Measurements from ENCODE around the gene TMEM63B. TPM values are rescaled to one million over a fixed set of nuclear protein-coding genes. Genes with fewer than 3 reads are reported as not detected.

The TMEM63B gene
- polyA plus RNA-seq, 3 donors = 1.3 to 25.7 (median 1.9) TPM

GRCh38 chr6:44120692-44121443 lies 6.5 kb upstream of the TMEM63B start:
- H3K79me2 ChIP-seq (ENCODE audit: insufficient read depth, low read length) = peaks cover 98% of the 10 kb centered on the region
- H2AFZ ChIP-seq (ENCODE audit: insufficient read depth, low read depth, low read length, poor library complexity, severe bottlenecking) = no peak overlapping the region
- no peak overlapping the region for H3K4me3 Mint-ChIP-seq
- peaks cover 99% of the 10 kb centered on the region for H4K20me1 ChIP-seq (ENCODE audit: insufficient read depth, low read length)
- H3K36me3 ChIP-seq (replicated peaks in 1 of 2; ENCODE audit: control insufficient read depth in 1 of 2, insufficient read depth in 2 of 2, low read length in 2 of 2) = peaks cover 6 to 14% of the 10 kb centered on the region in 2 donors
- intact Hi-C loops (cut with micrococcal nuclease) = no loop called here
- H3K4me2 ChIP-seq (replicated peaks; ENCODE audit: extremely low read depth, low read length, poor library complexity, severe bottlenecking) = no peak overlapping the region
- H3K9me3 Mint-ChIP-seq = no peaks in the 10 kb centered on the region
- H3K36me3 Mint-ChIP-seq = peaks cover 27 to 31% of the 10 kb centered on the region in 2 donors
- TF ChIP-seq, protein P1, sequence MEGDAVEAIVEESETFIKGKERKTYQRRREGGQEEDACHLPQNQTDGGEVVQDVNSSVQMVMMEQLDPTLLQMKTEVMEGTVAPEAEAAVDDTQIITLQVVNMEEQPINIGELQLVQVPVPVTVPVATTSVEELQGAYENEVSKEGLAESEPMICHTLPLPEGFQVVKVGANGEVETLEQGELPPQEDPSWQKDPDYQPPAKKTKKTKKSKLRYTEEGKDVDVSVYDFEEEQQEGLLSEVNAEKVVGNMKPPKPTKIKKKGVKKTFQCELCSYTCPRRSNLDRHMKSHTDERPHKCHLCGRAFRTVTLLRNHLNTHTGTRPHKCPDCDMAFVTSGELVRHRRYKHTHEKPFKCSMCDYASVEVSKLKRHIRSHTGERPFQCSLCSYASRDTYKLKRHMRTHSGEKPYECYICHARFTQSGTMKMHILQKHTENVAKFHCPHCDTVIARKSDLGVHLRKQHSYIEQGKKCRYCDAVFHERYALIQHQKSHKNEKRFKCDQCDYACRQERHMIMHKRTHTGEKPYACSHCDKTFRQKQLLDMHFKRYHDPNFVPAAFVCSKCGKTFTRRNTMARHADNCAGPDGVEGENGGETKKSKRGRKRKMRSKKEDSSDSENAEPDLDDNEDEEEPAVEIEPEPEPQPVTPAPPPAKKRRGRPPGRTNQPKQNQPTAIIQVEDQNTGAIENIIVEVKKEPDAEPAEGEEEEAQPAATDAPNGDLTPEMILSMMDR (IDR thresholded peaks at IDR 0.05) = no peak
- H3K4me3 ChIP-seq (replicated peaks in 1 of 3; ENCODE audit: low read depth in 2 of 3, low read length in 3 of 3) = no peak overlapping the region
- H3K4me1 ChIP-seq (ENCODE audit: control insufficient read depth in 1 of 2, insufficient read depth in 2 of 2, low read length in 2 of 2) = peaks cover 36 to 47% of the 10 kb centered on the region in 2 donors
- DNase-seq = no peak
- H3K9me3 ChIP-seq (replicated peaks in 1 of 2; ENCODE audit: control insufficient read depth in 1 of 2, insufficient read depth in 1 of 2, low read length in 2 of 2) = no peaks in the 10 kb centered on the region
- peaks cover 0 to 2% (median 0%) of the 10 kb centered on the region in 3 donors for H3K27me3 Mint-ChIP-seq (ENCODE audit: low read depth in 3 of 3)
- H3K27me3 ChIP-seq (ENCODE audit: control insufficient read depth in 2 of 2, insufficient read depth in 2 of 2, low read length in 2 of 2) = no peaks in the 10 kb centered on the region
- H3K9ac ChIP-seq (ENCODE audit: insufficient read depth, low read length, poor library complexity, severe bottlenecking) = no peak overlapping the region
- H3K4me1 Mint-ChIP-seq = peaks cover 62% of the 10 kb centered on the region
- H3K27ac ChIP-seq (ENCODE audit: low read depth in 1 of 2, low read length in 2 of 2) = no peak overlapping the region
- peak overlapping the region in 2 of 7 donors; percentile 35 to 43 for H3K27ac Mint-ChIP-seq
- WGBS (ENCODE audit: insufficient coverage) = 95% methylated on average over 2 of the region's 4 CpGs

DNA sequence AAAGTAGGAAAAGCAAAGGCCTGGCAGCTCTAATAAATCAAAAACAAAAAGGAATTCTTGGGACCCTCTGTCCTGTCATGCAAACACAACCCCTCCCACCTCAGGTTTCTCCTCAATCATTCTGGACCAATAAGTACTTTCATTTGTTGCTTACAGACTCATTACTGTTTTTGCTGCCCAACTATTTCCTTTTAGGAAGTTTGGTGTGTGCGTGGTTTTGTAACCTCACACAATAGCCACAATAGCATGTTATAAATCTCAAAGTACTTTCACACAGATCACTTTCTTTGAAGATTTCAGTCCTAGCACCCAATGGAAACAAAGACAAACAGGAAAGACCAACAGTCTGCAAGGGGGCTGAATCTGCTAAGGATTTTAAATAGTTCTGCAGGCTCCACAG lies 4.6 kb upstream of the TMEM63B start:
- no peaks in the 10 kb centered on the region for H3K9me3 ChIP-seq (replicated peaks in 1 of 2; ENCODE audit: control insufficient read depth in 1 of 2, insufficient read depth in 1 of 2, low read length in 2 of 2)
- H3K27me3 ChIP-seq (ENCODE audit: control insufficient read depth in 2 of 2, insufficient read depth in 2 of 2, low read length in 2 of 2) = no peaks in the 10 kb centered on the region
- Mint-ChIP-seq H3K36me3 (peaks cover 16 to 19% of the 10 kb centered on the region in 2 donors), H3K4me1 (peaks cover 69% of the 10 kb centered on the region), H3K27me3 (ENCODE audit: low read depth in 3 of 3) (peaks cover 0 to 2% (median 0%) of the 10 kb centered on the region in 3 donors), H3K4me3 (peak overlapping the region; percentile 39 to 61), H3K9me3 (no peaks in the 10 kb centered on the region), H3K27ac (peak overlapping the region in 2 of 7 donors; percentile 57 to 72)
- no peak overlapping the region for H2AFZ ChIP-seq (ENCODE audit: insufficient read depth, low read depth, low read length, poor library complexity, severe bottlenecking)
- H3K4me3 ChIP-seq (replicated peaks in 1 of 3; ENCODE audit: low read depth in 2 of 3, low read length in 3 of 3) = no peak overlapping the region
- H4K20me1 ChIP-seq (ENCODE audit: insufficient read depth, low read length) = peaks cover 83% of the 10 kb centered on the region
- H3K36me3 ChIP-seq (replicated peaks in 1 of 2; ENCODE audit: control insufficient read depth in 1 of 2, insufficient read depth in 2 of 2, low read length in 2 of 2) = peaks cover 0 to 5% of the 10 kb centered on the region in 2 donors
- H3K79me2 ChIP-seq (ENCODE audit: insufficient read depth, low read length) = peaks cover 94% of the 10 kb centered on the region
- peaks cover 42 to 55% of the 10 kb centered on the region in 2 donors for H3K4me1 ChIP-seq (ENCODE audit: control insufficient read depth in 1 of 2, insufficient read depth in 2 of 2, low read length in 2 of 2)
- TF ChIP-seq, protein P1 (IDR thresholded peaks at IDR 0.05) = no peak
- DNase-seq = no peak
- peak overlapping the region; percentile 38 for H3K4me2 ChIP-seq (replicated peaks; ENCODE audit: extremely low read depth, low read length, poor library complexity, severe bottlenecking)
- no CpG with 5 or more reads among the region's 1 CpG for WGBS (ENCODE audit: insufficient coverage)
- intact Hi-C loops (cut with micrococcal nuclease) = no loop called here
- no peak overlapping the region for H3K9ac ChIP-seq (ENCODE audit: insufficient read depth, low read length, poor library complexity, severe bottlenecking)
- H3K27ac ChIP-seq (ENCODE audit: low read depth in 1 of 2, low read length in 2 of 2) = peak overlapping the region in 1 of 2 donors; percentile 18
